NCI-H2171 (cell line): ENCODE measurements around the gene ACTN1.

Source experiments
- DNase-seq: peaks from one replicate; lab custom pipeline; 2025; lab: John Stamatoyannopoulos, UW

ACTN1 gene

GRCh38 chr14:68951035-68951797, 27.9 kb downstream of the ACTN1 start:
- no peak for DNase-seq

DNA sequence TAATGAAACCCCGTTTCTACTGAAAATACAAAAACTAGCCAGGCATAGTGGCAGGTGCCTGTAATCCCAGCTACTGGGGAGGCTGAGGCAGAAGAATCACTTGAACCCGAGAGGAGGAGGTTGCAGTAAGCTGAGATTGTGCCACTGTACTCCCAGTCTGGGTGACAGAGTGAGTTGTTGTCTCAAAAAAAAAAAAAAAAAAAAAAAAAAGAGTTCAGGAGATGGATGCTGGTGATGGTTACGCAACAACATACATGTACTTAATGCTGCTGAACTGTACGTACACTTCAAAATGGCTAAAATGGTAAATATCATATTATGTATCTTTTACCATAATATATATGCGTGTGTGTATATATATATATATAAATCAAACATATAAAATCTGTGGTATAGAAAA, 29.0 kb downstream of the ACTN1 start:
- no peak for DNase-seq

DNA sequence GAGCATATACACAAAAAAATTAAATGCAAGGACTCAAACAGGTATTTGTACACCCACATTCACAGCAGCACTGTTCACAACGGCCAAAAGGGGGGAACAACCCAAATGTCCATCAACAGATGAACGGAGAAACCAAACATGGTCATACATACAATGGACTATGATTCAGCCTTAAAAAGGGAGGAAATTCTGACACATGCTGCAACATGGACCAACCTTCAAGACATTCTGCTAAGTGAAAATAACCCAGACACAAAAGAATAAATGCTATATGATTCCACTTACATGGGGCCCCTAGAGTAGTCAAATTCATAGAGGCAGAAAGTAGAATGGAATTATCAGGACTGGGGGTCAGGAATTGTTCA, 29.5 kb downstream of the ACTN1 start:
- DNase-seq = no peak

GRCh38 chr14:68948686-68949600, 30.2 kb downstream of the ACTN1 start:
- DNase-seq = no peak

DNA sequence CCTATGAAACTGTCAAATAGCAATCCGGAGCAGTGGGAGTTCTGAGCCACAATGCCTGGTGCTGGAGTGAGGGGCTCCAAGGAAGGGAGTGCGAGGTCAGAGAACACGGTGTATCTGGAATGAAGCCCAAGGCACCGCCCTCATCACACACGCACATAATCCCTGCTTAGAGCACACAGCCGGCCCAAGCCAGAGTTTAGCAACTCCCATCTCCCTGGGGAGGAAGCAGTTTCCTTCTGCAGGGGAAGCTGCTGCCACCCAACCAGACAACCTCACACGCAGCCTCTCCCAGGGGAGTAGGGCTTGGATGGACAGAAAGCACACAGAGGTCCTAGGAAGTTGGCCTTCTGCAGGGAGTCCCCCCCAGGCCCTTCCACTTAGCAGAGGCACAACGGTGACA, 31.3 kb downstream of the ACTN1 start:
- DNase-seq = peak; percentile 87

GRCh38 chr14:68946489-68946822, 32.6 kb downstream of the ACTN1 start:
- no peak for DNase-seq

DNA sequence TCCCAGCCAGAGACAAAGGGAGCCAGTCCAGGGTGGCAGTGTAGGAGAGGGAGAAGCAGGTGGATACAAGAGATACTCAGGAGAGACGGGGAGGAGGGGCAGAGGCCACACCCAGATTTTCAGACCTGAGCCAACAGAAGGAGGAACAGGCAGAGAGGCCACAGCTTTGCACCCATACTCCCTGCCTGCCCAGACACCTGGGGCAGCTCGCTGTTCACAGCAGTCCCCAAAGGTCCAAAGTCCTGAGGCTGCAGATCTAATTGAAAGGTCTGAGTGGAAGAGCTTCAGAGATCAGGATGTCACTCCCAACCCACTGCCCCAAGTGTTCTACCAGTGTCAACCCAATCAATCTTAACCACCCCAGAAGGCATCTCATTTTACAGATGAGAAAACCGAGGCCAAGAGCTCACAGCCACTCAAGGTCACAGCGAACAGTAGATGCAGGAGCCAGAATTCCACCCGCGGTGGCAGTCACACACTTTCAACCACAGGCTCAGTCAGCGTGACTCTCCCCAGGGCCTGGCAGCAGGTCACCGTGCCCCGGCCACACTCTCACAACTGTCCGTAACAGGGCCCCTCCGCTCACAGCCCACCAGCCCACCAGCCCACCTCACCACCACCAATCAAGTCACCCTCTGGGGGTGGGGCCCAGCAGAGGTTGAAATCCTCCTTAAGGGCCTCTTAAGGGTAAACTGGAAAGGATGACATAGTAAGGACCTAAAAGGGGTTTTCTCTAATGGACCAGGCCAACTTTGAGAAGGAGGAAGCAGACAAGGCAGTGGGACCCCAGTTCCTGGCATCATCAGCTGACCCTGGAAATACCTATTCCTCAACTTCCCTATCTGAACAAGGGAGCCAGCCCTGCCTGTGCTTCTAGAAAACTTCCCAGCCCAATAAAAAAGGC, 33.3 kb downstream of the ACTN1 start:
- DNase-seq = no peak

- DNase-seq = no peak
These were observed 33.9 kb downstream of the ACTN1 start for GRCh38 chr14:68945190-68945584.

DNA sequence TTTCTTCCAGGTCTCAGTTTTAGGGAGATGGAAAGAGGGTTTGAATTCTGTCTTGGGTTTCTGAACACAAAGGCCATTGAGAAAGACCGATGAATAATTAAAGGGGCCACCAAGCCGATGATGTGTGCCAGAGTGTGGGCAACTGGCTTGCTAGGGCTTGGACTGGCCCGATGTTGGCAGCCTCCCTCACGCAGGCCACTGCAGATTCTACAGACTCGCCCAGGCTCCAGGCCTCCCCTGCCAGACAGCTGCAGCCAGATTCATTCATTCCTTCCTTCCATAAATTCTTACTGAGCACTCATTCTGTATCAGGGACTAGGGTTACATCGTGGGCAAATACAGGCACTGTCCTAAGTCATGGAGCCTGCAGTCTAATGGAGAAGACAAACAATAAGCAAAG, 34.9 kb downstream of the ACTN1 start:
- DNase-seq = no peak

- no peak for DNase-seq
These were observed 36.0 kb downstream of the ACTN1 start for GRCh38 chr14:68943107-68943506.

DNA sequence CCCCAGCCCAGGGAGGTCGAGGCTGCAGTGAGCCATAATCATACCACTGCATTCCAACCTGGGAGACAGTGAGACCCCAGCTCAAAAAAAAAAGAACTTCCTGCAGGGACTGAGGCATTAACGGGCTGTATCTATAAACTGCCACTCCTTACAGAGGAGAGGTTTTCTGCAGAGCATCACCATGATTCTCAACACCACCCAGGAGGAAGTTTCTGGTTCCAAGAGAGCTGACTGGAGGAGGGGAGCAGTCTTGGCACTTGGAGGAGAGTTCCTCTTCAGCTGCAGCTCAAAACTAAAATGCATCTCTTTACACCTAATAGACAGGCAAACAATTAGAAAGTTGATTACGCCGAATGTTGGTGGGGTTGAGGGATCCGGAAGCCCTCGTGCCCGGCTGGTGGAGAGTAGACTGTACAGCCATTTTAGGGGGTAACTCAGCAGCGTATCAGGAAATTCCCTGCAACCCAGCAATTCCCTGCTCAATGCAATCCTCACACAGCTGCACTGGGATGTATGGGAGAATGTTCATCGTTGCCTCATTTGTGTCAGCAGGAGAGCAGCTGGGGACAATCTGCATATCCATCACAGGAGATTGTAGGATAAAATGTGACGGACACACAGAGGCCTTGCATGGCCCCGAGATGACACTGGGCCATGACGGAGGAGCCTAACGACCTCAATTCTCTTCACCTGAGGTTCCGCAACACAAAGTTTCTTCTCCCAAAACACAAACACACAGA, 36.6 kb downstream of the ACTN1 start:
- DNase-seq = no peak

- no peak for DNase-seq
These were observed 37.3 kb downstream of the ACTN1 start for GRCh38 chr14:68941820-68942219.

DNA sequence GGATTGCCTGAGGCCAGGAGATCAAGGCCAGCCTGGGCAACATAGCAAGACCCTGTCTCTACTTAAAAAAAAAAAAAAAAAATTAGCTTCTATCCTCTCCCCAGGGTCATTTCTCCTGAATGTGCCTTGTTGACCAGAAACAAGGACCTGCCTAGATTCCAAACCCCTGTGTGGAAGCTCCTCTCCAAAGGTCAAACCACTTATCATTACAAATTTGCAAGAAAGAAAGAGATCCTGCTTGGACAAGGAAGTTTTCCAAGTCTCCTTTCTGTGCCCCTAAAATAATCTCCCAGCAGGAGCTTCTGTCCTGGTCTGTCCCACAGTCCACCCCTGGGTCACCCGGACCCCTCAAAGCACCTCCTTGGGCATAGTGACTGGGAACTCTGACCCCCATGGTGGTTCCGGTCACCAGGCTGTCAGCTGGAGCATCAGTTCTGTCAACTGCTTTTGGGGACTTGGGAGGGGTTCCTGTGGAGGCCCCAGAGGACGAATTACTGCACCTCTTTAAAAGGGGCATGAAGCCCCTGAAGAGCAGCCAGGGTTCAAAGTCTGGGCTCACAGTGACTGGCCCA, 38.4 kb downstream of the ACTN1 start:
- no peak for DNase-seq

DNA sequence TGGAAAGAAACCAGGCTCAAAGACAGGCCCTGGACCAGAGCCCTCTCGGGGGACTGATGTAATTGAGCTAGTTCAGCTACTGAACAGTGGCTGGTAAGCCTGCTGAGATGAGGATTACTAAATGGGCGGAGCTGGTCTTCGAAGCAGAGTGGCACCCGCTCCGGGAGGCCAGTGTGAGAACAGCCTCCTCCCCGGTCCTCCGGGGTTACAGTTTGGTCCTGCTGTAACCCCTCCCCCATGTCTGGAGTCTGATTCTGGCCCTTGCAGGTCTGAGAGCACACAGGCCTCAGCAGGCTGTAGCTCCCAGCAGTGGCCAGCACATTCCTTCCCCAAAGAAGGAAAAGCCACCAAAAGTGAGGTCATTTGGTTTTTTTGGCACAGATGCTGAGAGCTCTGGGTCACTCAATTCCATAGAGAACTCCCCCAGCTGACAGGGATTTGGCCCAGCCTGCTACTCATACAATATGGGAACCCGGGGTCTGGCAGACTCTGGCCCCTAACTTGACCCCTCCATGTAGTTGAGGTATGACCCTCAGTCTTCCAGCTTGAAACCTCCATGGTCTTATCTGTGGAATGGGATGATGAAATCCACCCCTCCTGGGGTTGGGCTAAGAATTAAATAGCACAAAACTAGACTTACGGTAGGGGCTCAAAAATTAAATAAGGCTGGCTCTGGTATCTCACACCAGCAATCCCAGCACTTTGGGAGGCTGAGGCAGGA, 39.0 kb downstream of the ACTN1 start:
- DNase-seq = no peak

DNA sequence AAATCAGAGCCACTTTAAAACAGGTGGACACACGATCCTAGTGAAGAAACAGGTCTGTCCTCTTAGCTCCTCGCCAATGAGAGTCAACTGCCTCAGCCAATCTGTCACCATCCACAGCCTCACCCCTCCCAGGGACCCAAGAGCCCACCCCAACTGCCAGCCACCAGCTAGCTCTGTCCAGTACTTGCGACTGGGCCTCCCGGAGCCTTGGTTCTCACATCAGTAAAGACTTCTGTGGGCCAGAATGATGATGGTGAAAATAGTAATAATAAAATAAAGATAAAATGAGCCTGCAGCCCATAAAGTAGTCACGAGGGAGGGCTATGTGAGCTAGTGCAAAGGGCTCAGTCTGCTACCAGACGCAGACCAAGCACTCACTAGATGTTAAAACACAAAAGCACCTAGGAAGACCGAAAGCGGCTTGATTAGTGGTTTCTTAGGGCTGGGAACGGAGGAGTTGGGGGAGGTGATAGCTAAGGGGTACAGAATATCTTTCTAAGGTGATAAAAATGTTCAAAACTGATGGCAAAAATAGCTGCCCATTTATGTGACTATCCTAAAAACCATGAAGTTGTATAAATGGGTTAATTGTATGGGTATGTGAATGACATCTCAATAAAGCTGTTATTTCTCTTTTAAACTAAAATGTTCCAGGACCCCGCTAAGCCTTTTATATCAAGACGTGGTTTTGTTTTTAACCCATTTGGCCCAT, 39.8 kb downstream of the ACTN1 start:
- no peak for DNase-seq

GRCh38 chr14:68938271-68939150, 40.6 kb downstream of the ACTN1 start:
- DNase-seq = no peak

- DNase-seq = no peak
These were observed 41.4 kb downstream of the ACTN1 start for GRCh38 chr14:68937471-68938270.

- no peak for DNase-seq
These were observed 42.1 kb downstream of the ACTN1 start for GRCh38 chr14:68936980-68937379.
